ENCODE data around the gene KRTAP13-4.
A peak's percentile ranks its signal among the peaks of the same experiment; 100 is the strongest.

- TF ChIP-seq CTCF (IDR thresholded peaks at IDR 0.05) (peak in 2 of 6 experiments; percentile 15 to 39), POLR2A (IDR thresholded peaks at IDR 0.05) (no peak)
Observed at GRCh38 chr21:30463713-30464112, 33.7 kb downstream of the KRTAP13-4 start.

Data from esophagus squamous epithelium (tissue), 4 donors.